Measurements from ENCODE around the gene B3GLCT. TPM values are rescaled to one million over a fixed set of nuclear protein-coding genes. Genes with fewer than 3 reads are reported as not detected.

Gene B3GLCT
- total RNA-seq, 1 experiment from 2014 or later: 3.9 TPM

DNA sequence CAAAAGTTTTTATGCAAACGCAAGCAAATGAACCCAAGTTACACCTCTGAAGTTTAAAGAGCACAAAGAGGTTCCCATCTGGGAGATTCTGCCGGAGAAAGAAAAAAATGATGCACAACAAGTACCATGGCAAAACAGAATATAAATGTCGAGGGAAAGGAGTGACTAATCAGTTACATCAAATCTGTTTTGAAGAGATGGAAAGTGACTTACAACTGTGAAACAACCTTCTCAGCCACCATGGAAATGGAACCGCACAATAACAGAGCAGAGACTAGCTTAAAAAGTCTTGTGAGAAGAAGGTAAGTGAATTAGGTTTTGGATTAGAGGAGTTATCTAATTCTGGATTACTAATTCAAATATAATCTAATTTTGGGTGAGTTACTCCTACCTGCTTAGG is 40.5 kb upstream of the B3GLCT start:
- H3K4me3 ChIP-seq (replicated peaks in 1 of 2; ENCODE audit: low read depth in 1 of 2, low read length in 2 of 2): 0 out of 4 replicates have a peak overlapping the region, but pooled peaks of 1 of the 2 experiments have one; percentile 87
- H3K9me3 ChIP-seq (ENCODE audit: control insufficient read depth in 1 of 2, insufficient read depth in 1 of 2, low read depth in 1 of 2, low read length in 2 of 2): no peaks in the 10 kb centered on the region
- TF ChIP-seq EGR1 (IDR thresholded peaks at IDR 0.05; ENCODE audit: low read depth) (no peak), CEBPB (IDR thresholded peaks at IDR 0.05; ENCODE audit: low read depth) (no peak), POLR2A (IDR thresholded peaks at IDR 0.05; ENCODE audit: borderline replicate concordance, extremely low read depth, insufficient read depth, insufficient read length) (no peak), YY1 (IDR thresholded peaks at IDR 0.05; ENCODE audit: extremely low read depth, insufficient replicate concordance, low read depth, low read length) (no peak), SP1 (IDR thresholded peaks at IDR 0.05; ENCODE audit: low read depth) (no peak), POLR2AphosphoS5 (IDR thresholded peaks at IDR 0.05; ENCODE audit: low read depth, low read length) (no peak), SRF (IDR thresholded peaks at IDR 0.05; ENCODE audit: low read depth) (no peak)
- TF ChIP-seq, protein P1, sequence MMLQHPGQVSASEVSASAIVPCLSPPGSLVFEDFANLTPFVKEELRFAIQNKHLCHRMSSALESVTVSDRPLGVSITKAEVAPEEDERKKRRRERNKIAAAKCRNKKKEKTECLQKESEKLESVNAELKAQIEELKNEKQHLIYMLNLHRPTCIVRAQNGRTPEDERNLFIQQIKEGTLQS (IDR thresholded peaks at IDR 0.05): no peak
- TF ChIP-seq, protein P2, sequence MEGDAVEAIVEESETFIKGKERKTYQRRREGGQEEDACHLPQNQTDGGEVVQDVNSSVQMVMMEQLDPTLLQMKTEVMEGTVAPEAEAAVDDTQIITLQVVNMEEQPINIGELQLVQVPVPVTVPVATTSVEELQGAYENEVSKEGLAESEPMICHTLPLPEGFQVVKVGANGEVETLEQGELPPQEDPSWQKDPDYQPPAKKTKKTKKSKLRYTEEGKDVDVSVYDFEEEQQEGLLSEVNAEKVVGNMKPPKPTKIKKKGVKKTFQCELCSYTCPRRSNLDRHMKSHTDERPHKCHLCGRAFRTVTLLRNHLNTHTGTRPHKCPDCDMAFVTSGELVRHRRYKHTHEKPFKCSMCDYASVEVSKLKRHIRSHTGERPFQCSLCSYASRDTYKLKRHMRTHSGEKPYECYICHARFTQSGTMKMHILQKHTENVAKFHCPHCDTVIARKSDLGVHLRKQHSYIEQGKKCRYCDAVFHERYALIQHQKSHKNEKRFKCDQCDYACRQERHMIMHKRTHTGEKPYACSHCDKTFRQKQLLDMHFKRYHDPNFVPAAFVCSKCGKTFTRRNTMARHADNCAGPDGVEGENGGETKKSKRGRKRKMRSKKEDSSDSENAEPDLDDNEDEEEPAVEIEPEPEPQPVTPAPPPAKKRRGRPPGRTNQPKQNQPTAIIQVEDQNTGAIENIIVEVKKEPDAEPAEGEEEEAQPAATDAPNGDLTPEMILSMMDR (IDR thresholded peaks at IDR 0.05 in 2 of 3, conservative IDR thresholded peaks at IDR 0.05 in 1 of 3; ENCODE audit: borderline replicate concordance in 1 of 3, insufficient read depth in 1 of 3, low read depth in 2 of 3, low read length in 2 of 3): no peak
- TF ChIP-seq, protein P3, sequence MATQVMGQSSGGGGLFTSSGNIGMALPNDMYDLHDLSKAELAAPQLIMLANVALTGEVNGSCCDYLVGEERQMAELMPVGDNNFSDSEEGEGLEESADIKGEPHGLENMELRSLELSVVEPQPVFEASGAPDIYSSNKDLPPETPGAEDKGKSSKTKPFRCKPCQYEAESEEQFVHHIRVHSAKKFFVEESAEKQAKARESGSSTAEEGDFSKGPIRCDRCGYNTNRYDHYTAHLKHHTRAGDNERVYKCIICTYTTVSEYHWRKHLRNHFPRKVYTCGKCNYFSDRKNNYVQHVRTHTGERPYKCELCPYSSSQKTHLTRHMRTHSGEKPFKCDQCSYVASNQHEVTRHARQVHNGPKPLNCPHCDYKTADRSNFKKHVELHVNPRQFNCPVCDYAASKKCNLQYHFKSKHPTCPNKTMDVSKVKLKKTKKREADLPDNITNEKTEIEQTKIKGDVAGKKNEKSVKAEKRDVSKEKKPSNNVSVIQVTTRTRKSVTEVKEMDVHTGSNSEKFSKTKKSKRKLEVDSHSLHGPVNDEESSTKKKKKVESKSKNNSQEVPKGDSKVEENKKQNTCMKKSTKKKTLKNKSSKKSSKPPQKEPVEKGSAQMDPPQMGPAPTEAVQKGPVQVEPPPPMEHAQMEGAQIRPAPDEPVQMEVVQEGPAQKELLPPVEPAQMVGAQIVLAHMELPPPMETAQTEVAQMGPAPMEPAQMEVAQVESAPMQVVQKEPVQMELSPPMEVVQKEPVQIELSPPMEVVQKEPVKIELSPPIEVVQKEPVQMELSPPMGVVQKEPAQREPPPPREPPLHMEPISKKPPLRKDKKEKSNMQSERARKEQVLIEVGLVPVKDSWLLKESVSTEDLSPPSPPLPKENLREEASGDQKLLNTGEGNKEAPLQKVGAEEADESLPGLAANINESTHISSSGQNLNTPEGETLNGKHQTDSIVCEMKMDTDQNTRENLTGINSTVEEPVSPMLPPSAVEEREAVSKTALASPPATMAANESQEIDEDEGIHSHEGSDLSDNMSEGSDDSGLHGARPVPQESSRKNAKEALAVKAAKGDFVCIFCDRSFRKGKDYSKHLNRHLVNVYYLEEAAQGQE (IDR thresholded peaks at IDR 0.05; ENCODE audit: low read depth): no peak
- ChIA-PET CTCF (no interaction called here), RAD21 (ENCODE audit: low non-redundant PET in 1 of 2, low total read pairs in 2 of 2, uncharacterized antibody in 2 of 2, unreplicated experiment in 2 of 2) (no interaction called here), POLR2A (no interaction called here)
- peaks cover 75% of the 10 kb centered on the region for H3K79me2 ChIP-seq (ENCODE audit: insufficient read depth, low read length)
- H3K27me3 ChIP-seq (ENCODE audit: insufficient read depth, low read length): no peaks in the 10 kb centered on the region
- peaks cover 13 to 21% of the 10 kb centered on the region in 2 experiments for H3K4me1 ChIP-seq (ENCODE audit: control insufficient read depth in 1 of 2, insufficient read depth in 2 of 2, low read length in 2 of 2)
- H4K20me1 ChIP-seq (ENCODE audit: insufficient read depth): peaks cover 17% of the 10 kb centered on the region; the same call in 1 of the 2 replicates
- DNase-seq (ENCODE audit: low read depth, low spot score) (no peak), ATAC-seq (no peak)
- H3K36me3 ChIP-seq (ENCODE audit: control insufficient read depth in 1 of 2, insufficient read depth in 2 of 2, low read length in 2 of 2): peaks cover 28 to 43% of the 10 kb centered on the region in 2 experiments
- H3K9ac ChIP-seq (ENCODE audit: low read length): no peak overlapping the region
- peak overlapping the region; percentile 77; the same call in 1 of the 2 replicates for H3K4me2 ChIP-seq (ENCODE audit: low read length)
- BruUV-seq (replicated peaks): no TSS peak
- intact Hi-C loops (cut with micrococcal nuclease): no loop called here
- H2AFZ ChIP-seq (ENCODE audit: low read depth, low read length, poor library complexity, severe bottlenecking): no peak overlapping the region
- H3K27ac ChIP-seq (ENCODE audit: low read depth, low read length): no peak overlapping the region
- H3K9me2 ChIP-seq (ENCODE audit: insufficient read depth): no peaks in the 10 kb centered on the region

Measured in HCT116 (cell line).